C4-2B (cell line): ENCODE measurements around the gene SCUBE1.

Experiments
- CTCF ChIP-seq: fragments of 450-650 bp; conservative IDR thresholded peaks from 2 replicates; pipeline ENCODE4 v1.5.1; 2017; ENCODE audit warnings: mild to moderate bottlenecking
- ZFX ChIP-seq: fragments of 450-650 bp; IDR thresholded peaks from 2 replicates; pipeline ENCODE4 v1.6.1; 2017

- TF ChIP-seq CTCF, result no peak
- no peak for TF ChIP-seq ZFX
Observed at GRCh38 chr22:43345761-43346301, 2.7 kb upstream of the SCUBE1 start.
